Activated CD4-positive, CD25-positive, alpha-beta regulatory T cell (primary cell): ENCODE results near the gene ZKSCAN8.

ENCODE experiments used
- DNase-seq, 4 experiments: peaks; one replicate each; lab custom pipeline; 2025; lab: John Stamatoyannopoulos, UW

The ZKSCAN8 gene

DNA sequence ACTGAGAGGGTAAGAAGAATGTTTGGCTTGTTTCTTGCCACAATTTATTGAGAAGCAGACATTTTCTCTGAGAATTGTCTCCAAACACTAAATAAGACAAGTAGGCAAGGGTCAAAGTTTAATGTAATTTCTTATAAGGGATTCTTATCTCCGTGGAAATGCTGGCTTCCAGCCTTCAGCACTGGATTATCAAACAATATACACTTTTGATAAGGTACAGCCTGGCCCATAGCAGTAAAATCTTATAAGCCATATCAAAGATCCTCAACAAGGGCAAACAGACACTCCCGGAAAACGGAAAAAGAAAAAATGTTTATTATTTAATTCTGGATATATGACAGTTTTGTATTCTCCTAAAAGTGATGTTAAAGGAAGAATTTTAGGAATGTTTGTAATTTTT, 64.8 kb downstream of the ZKSCAN8 start:
- DNase-seq: no peak

DNA sequence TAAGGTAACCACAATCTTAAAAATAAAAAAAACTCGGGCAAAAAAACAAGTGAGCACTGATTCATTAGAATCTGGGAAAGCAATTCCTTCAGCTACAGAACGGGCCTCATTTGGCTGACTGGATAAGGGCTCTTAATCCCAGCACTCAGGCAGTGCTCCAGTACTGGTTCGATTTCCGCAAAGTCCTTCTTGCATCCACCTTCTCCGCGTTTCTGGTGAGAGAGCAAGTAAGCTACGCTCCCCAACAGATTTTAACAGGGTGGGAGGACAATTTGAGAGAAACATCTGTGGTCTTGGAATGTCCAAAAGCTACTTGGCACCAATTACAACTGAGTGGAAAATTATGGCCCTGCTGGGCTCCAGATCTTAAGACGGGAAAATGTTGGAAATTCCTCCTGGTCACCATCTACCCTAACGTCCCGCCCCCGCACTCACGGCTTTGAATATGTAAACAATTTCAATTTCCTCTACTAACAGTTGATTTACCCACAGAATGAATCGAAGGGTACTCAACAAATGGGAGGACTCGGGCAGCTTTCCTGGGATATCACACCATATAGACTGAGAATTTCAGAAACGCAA, 65.3 kb downstream of the ZKSCAN8 start:
- no peak for DNase-seq

DNA sequence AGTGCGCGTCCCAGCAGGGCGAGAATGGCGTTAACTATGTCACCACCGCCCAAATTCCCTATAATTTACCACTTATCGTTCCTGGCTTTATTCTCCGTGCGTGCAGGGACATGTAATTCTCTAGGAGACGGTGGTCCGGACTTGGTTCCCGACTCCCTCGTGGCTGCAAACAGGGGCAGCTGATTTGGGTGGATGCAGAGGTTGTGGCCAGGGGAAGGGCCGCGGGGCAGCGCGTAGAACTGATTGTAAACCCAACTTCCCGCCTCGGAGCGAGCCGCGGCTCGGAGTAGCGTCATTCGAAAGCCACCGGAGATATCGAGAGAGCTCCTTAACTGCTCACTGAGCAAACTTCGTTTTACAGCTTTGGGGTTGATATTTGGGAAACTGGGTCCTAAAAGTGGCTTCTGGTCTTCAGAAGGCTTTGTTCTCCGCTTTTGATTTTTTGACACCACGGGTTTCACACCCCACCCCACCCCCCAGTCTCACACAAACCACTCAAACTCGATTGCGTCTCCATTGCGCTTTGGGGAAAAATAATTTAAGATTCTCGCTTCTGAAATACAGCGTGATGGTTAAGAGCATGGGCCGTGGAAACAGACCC, 65.9 kb downstream of the ZKSCAN8 start:
- DNase-seq: no peak

DNA sequence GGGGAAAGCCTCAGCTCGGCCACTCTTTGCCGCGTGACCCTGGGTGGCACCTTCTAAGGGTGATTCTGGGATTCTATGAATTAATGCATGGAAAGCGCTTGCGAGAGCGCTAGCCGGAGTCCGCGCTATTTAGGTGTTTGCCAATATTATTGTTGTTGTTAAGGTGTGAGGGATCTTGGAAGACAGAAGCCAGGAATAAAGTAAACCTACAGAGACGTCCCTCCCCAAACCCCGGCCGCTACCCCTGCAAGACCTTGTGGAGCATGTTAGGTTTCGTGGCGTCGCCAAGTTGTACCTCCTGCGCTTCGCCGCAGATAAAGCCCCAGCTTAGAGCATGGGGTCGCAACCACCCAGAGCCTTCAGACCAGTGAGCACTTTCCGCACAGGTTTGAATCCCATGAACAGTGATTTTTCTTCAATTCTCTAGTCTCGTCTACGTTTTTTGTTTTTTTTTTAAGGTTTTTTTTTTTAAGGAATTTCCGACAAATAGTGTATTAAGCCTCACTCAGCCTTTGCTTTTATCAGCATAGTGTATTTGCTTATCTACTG, 66.5 kb downstream of the ZKSCAN8 start:
- DNase-seq: no peak
